Hematopoietic multipotent progenitor cell treated with erythropoietin and hydrocortisone succinate and interleukin-3 and kit ligand, for 15 days (in vitro differentiated cells): ENCODE results near the gene MED10.

Experiments
- DNase-seq: peaks from one replicate; pipeline ENCODE4 v3.0.0-alpha.2; 2015; ENCODE audit warnings: low spot score

Gene MED10, protein sequence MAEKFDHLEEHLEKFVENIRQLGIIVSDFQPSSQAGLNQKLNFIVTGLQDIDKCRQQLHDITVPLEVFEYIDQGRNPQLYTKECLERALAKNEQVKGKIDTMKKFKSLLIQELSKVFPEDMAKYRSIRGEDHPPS

DNA sequence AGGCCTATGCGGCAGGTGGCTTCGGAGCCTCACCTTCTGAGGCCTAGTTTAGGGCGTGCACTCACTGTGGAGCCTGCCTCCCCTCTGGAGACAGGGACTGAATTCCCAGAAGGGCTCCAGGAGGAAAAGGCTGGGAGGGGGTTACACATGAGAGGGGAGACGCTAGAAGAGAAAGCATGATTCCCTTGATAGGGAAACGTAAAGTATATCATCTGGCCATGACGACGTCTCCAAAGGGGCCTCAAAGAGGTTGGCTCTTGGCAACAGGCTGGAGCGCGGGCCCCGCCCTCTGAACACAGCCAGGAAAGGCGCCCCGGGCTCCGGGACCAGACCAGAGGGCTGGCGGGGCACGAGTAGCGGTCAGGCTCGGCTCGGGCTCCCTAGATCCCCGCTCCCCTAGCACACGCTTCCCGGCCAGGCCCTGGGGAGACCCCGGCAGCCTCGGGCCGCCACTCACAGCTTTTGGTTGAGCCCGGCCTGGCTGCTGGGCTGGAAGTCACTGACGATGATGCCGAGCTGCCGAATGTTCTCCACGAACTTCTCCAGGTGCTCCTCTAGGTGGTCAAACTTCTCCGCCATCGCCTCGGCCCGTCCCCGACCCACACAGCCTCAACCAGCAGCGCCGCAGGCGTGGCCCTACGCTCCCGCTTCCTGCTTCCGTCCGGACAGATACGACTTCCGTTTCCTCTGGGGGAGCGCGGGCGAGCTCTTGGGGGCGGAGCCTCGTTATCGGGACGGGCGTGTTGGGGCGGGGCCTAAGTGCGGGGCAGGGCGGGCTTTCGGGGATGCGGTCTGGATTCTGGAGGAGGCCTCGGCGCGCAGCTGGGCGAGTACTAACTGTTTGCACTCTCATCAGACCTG, at the start of gene MED10:
MED10 (minus strand) TSS at position 643 of the 861 bp plus-strand sequence; CDS start at position 579, 64 bp downstream.
- DNase-seq: peak; percentile 95

DNA sequence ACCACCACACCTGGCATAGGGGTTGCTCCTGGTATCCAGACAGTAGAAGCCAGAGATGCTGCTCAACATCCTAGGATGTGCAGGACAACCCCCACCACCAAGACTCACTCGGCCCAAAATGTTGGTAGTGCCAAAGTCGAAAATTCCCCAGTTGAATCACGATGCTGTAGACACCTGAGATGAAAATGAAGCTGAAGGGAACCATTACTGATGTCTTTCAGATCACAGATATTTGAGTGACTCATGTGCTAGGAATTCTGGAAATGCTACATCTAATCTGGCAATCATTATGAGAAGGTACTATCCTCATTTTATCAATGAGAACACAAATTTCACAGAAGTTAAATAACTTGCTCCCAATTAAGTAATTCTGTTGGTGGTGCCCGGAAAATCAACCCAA, 49.3 kb upstream of the MED10 start:
- no peak for DNase-seq

DNA sequence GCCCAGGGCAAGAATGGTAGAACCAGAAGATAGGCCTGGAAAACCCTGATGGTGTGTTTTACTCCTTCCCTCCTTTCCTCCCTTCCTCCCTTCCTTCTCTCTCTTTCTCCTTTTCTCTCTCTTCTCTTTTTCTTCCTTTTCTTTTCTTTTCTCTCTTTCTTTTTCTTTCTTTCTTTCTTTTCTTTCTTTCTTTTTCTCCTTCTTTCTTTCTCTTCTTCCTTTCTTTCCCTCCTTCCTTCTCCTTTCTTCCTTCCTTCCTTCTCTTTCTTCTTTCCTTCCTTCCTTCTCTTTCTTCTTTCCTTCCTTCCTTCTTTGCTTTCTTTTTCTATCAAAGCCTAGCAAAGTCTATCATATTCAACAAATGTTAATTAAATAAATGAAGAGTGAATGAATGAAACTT, 46.4 kb upstream of the MED10 start:
- no peak for DNase-seq

DNA sequence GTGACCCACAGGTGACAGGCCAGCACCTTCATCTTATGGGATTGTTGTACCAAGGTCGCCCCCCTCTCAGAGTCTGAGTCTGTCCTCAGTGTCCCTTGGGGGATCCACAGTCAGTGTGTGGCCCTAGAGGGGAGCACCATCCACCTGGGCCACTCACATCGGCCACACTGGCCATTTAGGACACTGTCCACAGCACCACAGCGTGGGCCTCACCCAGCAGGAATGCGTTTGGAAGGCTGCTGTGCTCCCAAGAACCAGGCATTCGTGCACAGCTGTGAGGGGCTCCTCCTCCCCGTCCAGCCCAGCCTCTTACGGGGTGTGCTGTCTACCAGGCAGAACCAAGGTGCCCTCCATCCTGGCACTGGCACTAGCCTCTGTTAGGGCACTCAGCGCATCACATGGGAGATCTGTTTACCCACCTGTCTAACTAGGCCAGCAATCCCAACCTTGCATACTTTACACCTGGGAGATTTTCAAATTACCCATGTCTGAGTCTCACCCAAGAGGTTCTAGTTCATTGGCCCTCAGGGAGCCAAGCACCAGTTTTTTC, 45.8 kb upstream of the MED10 start:
- no peak for DNase-seq

DNA sequence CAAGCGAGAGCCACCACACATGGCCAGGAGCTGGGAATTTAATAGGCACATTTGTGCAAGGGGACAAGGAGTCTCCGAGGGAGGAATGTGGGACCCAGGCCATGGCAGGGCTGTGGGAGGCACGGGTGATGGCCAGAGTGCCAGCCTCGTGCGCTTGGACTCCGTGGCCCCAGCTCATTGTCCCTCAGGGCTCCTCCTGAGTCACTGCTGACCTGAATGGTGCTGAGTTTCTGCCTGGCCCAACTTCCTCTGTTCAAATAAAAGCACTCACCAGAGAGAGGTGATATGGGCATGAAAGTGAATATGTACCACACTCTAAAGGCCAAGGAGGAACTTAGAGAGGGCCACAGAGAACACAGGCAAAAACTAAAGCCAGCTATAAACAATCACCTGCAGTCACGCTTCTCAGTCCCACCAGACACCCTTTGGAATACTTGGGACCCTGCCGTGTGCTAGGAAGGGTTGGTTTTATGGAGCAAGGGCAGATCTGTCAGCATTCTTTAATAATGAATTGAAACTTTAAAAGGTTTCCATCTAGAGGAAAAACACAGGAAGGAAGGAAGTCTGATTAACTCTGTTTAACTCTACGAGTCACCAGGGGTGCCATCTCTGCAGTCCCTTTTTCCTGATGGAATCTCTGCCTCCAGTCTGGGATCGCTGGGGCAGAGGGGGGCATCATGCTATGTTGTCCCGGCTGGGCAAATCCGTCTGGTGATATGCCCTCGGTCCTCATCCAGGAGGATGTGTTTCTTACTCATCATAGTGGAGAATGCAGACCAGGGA, 45.2 kb upstream of the MED10 start:
- DNase-seq: no peak

DNA sequence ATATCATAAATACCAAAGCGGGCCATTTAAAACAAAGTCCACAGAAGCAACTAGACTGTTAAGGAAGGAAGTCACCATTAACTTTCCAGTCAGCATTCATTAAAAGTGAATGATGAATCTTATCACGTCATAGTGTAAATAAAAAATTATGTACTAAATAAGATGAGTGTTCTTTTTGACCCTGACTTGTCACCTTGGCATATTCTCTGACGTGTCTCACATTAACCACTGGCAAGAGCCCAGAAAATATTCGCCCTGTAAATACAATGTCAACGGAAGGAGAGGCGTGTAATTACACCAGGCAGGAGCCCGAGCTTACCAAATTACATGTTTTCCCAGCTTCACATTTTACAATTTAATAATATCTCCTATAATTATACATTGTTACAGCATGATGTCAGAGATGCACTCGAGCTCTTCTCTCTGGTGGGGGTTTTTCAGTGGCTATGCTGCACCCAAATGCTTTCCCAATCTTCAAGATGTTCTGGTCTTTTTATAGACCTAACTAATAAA, 41.0 kb upstream of the MED10 start:
- no peak for DNase-seq

DNA sequence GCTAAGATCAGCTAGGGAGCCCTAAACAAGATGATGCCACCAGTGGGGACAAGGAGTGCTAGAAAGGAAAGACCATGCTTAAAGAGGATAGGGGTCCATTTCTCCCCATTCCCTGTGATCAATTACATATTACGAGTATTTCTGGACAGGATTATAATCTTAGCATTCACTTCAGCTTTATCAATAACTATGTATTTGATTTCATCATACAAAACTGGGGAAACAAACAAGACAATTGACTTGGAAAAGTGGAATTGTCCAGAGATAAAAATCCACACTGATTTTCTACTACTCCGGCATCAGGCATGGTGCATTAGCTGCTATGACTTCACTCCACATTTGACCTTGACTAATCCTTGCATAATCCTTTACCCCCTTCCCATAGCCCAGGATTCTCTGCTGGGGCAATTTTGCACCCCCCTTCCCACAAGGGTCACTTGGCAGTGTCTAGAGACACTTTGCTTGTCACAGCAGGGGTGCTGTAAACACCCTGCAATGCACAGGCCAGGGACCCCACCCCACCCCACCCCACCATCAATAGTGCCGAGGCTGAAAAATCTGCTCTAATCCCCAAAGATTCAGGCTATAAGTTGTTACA, 40.4 kb upstream of the MED10 start:
- DNase-seq: no peak

DNA sequence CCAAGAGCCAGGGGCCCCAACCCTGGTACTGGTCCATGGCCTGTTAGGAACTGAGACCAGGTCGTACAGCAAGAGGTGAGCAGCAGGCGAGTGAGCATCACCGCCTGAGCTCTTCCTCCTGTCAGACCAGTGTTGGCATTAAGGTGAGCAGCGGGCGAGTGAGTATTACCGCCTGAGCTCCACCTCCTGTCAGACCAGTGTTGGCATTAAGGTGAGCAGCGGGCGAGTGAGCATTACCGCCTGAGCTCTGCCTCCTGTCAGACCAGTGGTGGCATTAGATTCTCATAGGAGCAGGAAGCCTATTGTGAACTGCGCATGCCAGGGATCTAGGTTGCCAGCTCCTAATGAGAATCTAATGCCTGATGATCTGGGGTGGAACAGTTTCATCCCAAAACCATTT, 39.3 kb upstream of the MED10 start:
- DNase-seq: no peak

DNA sequence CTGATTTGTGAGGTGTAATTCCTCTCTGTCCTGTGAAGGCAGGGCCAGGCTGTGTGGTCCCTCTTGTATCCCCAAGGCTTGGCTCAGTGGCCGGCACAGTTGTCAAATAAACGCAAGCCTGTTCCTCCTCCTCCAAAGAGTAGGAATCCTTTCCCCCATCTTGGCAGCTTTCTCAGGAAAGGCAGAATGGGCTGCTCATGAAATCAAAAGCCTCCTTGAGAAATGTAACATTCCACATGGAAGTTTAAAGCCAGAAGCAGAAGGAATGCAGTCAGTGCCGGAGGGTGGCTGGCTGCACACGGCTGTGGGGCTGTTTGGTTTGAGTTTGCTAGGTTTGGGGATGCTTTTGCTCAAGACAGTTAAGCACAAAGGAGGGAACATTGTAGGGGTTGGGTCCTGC, 34.5 kb upstream of the MED10 start:
- DNase-seq: no peak

DNA sequence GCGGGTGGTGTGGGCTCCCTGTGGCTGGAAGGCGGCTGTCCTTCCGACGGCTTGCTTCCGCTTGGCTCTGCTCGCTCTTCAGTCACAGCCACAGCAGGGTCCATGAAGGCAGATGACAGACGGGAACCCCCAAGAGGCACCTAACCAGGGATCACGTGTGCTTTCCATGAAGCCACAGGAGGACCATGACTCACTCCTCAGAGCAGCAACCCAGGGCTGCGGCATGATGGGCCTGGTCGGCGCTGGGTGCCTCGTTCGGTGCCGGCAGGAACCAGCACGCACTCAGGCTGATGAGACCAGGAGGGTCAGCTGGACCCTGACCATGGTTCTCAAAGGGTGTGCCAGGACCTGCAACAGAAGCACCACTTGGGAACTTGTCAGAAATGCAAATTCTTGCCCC, 32.8 kb upstream of the MED10 start:
- DNase-seq: no peak

DNA sequence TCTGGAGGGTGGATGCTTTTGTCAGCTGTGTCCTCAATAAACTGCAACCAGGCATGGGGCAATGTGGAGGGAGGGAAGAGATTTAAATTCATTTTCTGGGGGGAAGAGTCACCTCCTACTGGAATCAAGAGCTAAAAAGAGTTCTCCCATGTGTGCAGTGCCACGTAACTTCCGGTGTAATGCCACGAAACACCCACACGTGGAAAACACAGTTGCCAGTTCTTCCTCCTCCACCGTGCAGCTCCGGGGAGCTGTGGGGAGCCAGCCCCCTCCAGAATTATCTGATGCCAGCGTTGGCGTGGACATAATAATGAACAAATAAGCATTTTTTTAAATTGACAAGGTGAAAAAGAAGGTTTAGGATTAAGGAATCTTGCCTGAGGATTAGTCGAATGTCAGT, 32.1 kb upstream of the MED10 start:
- no peak for DNase-seq

DNA sequence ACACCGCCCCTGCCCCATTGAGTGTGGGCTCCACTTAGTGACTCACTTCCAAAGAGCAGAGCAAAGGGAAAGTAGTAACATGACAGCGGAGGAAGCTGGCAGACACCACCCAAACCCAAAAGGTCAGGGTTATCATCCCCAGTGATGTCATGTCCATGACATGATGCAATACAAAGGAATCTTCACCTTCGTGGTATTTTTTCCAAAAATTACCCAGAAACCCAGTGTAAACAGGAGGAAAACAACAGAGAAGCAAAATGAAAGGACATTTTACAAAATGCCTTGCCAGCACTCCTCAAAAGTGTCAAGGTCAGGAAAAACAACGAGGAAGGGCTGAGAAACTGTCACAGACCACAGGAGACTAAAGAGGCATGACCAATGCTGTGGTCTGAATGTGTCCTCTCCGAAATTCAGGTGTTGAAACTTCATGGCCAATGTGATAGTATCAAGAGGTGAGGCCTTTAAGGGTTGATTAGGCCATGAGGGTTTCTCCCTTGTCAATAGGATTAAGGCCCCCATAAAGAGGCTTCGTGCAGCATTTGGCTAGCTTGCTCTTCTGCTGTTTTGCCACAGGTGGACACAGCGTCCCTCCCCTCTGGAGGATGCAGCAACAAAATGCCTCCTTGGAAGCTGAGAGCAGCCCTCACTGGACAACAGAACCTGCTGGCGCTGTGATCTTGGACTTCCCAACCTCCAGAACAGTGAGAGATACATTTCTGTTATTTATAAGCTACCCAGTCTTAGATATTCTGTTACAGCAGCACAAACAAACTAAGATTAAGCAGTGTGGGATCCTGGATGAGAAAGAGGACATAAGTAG, 30.5 kb upstream of the MED10 start:
- no peak for DNase-seq

DNA sequence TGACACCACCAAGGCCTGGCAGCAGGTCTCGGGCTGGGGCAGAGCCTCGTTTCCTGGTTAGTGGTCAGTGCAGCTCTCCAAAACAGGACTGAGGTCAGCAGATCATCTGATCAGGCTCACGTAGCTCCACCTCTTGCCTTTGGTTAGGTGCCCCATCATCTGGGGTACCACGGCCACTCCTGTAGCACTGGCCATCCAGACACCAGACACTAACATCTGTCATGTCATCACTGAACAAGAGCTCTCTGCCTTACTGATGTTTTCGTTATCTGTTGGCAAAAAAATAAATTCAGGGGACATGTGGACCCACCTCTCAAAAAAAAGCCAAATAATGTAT, 29.9 kb upstream of the MED10 start:
- DNase-seq: no peak

DNA sequence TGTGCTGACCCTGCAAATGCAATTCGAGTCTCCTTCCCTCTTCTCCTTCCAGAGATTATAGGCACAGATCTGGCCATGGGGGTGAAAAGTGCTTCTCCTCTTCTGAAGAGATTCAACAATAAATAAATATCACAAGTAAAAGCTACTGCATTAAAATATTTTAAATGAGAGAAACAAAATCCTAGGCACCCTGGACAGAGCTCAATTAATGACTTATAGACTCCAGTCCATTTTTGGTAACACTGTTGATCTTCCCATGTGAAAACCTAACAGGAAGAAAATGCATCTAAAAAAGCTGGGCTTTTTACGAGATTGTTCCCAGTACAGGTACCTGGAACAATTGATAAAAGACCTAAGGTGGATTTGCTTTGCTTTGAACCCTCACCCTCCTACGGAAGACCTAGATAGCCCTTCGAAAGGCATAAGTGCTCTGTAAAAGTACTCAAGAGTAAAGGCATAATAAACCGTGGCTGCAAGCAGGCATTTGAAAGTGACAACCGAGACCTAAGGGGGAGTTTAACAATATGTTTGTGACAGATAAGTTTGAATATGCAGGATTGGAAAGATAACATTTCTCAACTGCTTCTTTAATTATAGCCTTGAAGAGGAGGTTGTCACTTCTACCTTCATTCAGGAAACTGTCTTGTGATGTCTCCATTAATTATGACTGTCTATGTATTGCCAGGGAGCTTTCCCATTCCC, 29.4 kb upstream of the MED10 start:
- DNase-seq: no peak

DNA sequence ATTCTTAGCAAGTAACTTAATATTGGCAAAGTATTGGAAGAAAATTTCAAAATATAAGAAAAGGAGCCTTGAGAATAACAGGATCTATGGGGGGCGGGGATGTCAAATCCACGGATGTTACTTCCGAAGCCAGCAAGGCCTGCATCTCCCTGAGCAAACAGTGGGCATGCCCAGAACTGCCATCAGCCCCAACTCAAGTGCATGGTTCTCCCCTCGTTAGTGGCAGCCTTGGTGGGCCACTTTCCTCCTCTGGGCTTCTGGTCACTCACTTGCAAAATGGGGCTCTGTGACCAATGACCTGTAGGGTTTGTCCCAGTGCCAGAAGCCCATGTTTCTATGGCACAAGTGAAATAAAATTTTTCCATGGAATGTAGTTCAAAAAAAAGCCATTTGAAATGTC, 27.2 kb upstream of the MED10 start:
- no peak for DNase-seq

DNA sequence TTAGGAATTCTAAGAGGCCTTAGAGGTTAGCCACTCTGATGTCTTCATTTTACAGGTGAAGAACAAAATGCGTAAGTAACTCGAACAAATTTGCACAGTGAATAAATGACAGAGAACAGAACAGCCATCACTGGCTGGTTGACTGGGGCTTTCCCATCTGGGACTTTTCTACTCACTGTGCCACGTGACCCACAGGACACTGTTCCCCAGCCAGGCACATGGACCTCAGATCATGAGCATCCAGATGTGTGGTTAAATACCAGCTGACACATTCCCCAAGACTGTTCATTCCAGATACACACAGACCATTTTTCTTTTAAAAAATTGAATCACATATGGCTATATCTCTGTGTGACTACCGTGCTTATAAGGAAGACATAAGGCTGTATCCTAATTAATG, 25.8 kb upstream of the MED10 start:
- DNase-seq: no peak

DNA sequence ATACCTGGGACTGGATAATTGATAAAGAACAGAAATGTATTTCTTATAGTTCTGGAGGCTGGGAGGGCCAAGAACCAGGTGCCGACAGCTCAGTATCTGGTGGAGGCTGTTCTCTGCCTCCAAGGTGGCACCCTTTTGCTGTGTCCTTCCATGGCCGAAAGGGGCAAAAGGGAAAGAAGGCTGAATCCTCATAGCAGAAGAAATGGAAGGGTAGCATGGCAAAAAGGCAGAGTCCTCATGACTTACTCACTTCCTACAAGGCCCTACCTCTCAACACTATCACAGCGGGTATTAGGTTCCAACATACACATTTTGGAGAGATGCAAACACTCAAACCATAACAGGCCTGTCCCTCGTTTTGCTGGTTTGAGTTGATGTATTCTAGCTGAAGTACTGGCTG, 25.1 kb upstream of the MED10 start:
- no peak for DNase-seq

DNA sequence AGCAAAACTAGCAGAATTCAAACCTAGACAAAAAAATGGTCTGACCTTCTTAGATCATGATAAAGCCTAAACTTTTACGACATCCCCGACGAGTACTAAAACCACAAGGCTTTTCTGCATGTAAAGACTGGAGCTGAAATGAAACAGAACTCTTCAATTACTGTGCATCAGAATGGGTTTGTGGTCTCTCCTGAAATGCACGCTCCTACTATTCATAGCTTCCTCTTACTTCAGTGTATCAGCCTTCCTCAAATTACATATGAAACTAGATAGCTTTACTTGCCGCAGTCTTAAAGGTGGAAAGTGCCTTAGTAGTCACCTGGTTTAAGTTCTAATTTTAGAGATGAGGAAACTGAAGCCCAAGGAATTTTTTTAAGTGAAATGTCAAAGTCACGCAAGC, 24.6 kb upstream of the MED10 start:
- no peak for DNase-seq

DNA sequence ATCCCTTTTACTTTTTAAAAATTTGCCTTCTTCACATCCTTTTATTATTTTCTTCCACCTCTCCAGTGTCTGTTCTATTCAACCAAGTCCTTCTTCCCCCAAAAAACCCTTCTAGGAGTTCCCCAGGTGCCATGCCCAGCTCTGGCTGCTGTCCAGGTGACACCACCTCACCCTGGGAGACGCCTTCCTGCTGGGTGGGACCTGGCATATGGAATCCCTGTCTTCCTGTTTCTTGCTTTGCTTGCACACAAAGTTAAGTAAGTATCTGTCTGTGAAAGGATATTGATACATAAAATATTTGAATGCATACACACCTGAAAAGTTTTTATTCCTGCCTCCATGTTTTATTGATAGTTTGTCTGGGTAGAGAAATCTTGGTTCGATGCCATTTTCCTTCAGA, 23.1 kb upstream of the MED10 start:
- DNase-seq: no peak

DNA sequence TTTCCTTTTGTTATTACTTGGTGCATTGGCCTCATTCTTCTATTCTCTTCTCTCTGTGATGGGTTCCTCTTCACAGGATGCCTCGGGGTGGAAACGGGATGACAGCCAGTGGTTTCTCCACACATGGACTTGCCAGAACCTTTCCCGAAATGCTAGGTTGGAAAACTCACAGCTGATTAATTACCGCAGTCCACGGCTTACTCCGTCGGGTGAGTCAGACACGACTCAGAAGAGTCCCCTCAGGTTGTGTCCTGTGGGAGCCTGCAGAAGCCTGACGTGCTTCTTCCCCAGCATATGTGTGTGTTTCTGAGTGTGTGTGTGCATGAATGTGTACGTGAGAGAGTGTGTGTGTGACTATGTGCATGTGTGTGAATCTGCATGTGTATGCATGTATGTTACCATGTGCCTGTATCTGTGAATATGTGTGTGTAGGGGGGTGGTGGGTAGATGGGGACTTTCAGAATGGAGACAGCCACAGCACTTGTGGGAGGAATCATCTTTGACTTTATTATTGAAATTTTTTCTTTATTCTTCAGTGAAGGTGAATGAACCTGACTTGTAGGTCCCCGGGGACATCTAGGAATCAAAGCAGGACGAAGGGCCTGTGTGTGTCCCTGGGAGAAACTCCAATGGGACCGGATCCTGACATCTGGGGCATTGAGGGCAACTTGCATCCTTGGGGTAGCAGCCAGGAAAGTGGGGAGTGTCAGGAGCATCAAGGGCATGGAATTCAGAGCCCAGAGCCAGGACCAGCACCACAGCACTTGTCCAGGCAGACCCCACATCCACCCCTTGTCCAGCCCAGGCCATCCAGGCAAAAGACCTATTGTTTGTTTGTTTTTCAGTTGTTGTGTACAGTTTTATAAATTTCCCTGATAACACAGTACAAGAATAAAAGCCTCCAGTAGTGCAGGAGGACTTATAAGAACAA, 21.9 kb upstream of the MED10 start:
- no peak for DNase-seq
